Skeletal muscle satellite cell (primary cell): ENCODE data around the gene SSTR5.

Experiments used
- H3K27me3 ChIP-seq: 2 replicates; pipeline ENCODE4 v1.7.0; 2013; ENCODE audit warnings: low read length; ENCODE audit not compliant: control insufficient read depth, insufficient read depth
- H3K36me3 ChIP-seq: 2 replicates; pipeline ENCODE4 v1.7.0; 2013; ENCODE audit warnings: mild to moderate bottlenecking, control low read depth, low read length; ENCODE audit not compliant: insufficient read depth
- H3K4me1 ChIP-seq: 2 replicates; pipeline ENCODE4 v1.7.0; 2013; ENCODE audit warnings: low read length; ENCODE audit not compliant: control insufficient read depth, insufficient read depth
- H3K4me2 ChIP-seq: 2 replicates; pipeline ENCODE4 v1.7.0; 2013; ENCODE audit warnings: mild to moderate bottlenecking, low read length
- H3K4me3 ChIP-seq: 2 replicates; pipeline ENCODE4 v1.7.0; 2013; ENCODE audit warnings: low read length
- H3K9ac ChIP-seq: 2 replicates; pipeline ENCODE4 v1.7.0; 2013; ENCODE audit warnings: mild to moderate bottlenecking, low read depth, low read length, moderate library complexity
- H3K9me3 ChIP-seq: replicated peaks from 2 replicates; pipeline ENCODE4 v1.7.0; 2013; ENCODE audit warnings: mild to moderate bottlenecking, control low read depth, low read length

SSTR5 gene

DNA sequence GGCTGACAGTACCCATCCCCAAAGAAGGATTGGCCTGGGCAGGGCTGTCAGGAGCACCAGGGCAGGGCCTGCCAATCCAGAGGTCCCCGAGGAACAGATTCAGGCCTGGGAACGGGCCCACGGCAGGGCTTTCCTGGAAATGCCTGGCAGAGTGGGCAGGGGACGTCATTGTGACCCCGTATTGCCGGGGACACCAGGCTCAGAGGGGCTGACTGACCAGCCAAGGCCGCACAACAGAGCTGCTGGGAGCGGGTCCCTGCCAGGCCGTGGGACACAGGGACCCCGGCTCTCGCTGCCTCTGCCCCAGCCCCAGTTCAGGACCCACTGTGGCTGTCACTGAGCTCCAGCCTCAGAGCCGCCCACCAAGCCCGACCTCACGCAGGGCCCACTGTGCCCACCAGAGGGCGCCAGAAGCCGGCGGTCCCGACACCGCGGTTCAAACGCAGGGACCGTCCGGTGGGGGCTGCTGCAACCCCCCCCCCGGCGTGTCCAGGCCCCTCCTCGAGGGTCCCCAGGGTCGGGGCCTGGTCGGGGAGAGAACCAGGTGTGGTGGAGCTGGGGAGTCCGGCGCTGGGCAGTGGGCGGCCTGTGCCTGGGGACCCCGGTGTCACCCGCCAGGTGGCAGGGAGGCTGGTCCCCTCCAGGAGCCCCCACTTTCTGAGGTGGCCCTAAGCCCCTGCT is 15.2 kb upstream of the SSTR5 start:
- Histone ChIP-seq H3K9ac (no peak overlapping the region), H3K4me3 (no peak overlapping the region), H3K27me3 (peaks cover 21% of the 10 kb centered on the region), H3K4me2 (no peak overlapping the region), H3K36me3 (no peaks in the 10 kb centered on the region), H3K4me1 (no peaks in the 10 kb centered on the region), H3K9me3 (no peaks in the 10 kb centered on the region)

- H3K4me1 ChIP-seq = no peaks in the 10 kb centered on the region
- peaks cover 14% of the 10 kb centered on the region for H3K27me3 ChIP-seq
- no peak overlapping the region for H3K4me2 ChIP-seq
- no peak overlapping the region for H3K4me3 ChIP-seq
- H3K9me3 ChIP-seq = no peaks in the 10 kb centered on the region
- no peaks in the 10 kb centered on the region for H3K36me3 ChIP-seq
- H3K9ac ChIP-seq = no peak overlapping the region
These were observed 14.3 kb upstream of the SSTR5 start for GRCh38 chr16:1058216-1058615.

- peaks cover 10% of the 10 kb centered on the region for H3K27me3 ChIP-seq
- no peak overlapping the region for H3K4me2 ChIP-seq
- no peaks in the 10 kb centered on the region for H3K36me3 ChIP-seq
- no peaks in the 10 kb centered on the region for H3K4me1 ChIP-seq
- H3K4me3 ChIP-seq = no peak overlapping the region
- H3K9me3 ChIP-seq = no peaks in the 10 kb centered on the region
- H3K9ac ChIP-seq = no peak overlapping the region
These were observed 13.2 kb upstream of the SSTR5 start for GRCh38 chr16:1059310-1059709.

GRCh38 chr16:1060416-1061340 is 11.9 kb upstream of the SSTR5 start:
- Histone ChIP-seq H3K9me3 (no peaks in the 10 kb centered on the region), H3K4me2 (no peak overlapping the region), H3K9ac (no peak overlapping the region), H3K27me3 (peaks cover 19% of the 10 kb centered on the region), H3K36me3 (no peaks in the 10 kb centered on the region), H3K4me3 (no peak overlapping the region), H3K4me1 (no peaks in the 10 kb centered on the region)

GRCh38 chr16:1061769-1062505 is 10.6 kb upstream of the SSTR5 start:
- H3K4me3 ChIP-seq = no peak overlapping the region
- H3K36me3 ChIP-seq = no peaks in the 10 kb centered on the region
- H3K9ac ChIP-seq = no peak overlapping the region
- H3K4me1 ChIP-seq = no peaks in the 10 kb centered on the region
- H3K9me3 ChIP-seq = no peaks in the 10 kb centered on the region
- H3K27me3 ChIP-seq = peaks cover 25% of the 10 kb centered on the region
- no peak overlapping the region for H3K4me2 ChIP-seq

DNA sequence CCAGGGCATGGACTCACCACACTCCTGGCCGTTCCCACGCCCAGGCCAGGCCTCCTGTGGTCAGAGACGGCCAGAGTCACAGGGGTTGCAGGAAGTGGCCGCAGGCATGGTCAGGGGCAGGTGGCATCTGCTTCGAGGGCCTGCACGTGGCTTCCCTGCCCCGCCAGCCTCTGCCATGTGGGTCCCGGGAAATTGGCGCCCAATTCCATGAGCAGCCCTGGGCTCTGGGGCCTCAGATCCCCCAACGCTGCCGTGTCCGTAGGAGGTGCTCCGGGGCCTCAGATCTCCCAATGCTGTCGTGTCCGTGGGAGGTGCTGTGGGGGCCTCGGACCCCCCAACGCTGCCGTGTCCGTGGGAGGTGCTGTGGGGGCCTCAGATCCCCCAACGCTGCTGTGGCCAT is 9.7 kb upstream of the SSTR5 start:
- no peaks in the 10 kb centered on the region for H3K36me3 ChIP-seq
- H3K9me3 ChIP-seq = no peaks in the 10 kb centered on the region
- H3K27me3 ChIP-seq = peaks cover 28% of the 10 kb centered on the region
- H3K4me3 ChIP-seq = no peak overlapping the region
- H3K9ac ChIP-seq = no peak overlapping the region
- no peak overlapping the region for H3K4me2 ChIP-seq
- H3K4me1 ChIP-seq = no peaks in the 10 kb centered on the region

GRCh38 chr16:1063728-1064127 is 8.8 kb upstream of the SSTR5 start:
- H3K4me2 ChIP-seq = no peak overlapping the region
- no peak overlapping the region for H3K4me3 ChIP-seq
- H3K9ac ChIP-seq = no peak overlapping the region
- no peaks in the 10 kb centered on the region for H3K36me3 ChIP-seq
- peaks cover 37% of the 10 kb centered on the region for H3K27me3 ChIP-seq
- no peaks in the 10 kb centered on the region for H3K4me1 ChIP-seq
- no peaks in the 10 kb centered on the region for H3K9me3 ChIP-seq

DNA sequence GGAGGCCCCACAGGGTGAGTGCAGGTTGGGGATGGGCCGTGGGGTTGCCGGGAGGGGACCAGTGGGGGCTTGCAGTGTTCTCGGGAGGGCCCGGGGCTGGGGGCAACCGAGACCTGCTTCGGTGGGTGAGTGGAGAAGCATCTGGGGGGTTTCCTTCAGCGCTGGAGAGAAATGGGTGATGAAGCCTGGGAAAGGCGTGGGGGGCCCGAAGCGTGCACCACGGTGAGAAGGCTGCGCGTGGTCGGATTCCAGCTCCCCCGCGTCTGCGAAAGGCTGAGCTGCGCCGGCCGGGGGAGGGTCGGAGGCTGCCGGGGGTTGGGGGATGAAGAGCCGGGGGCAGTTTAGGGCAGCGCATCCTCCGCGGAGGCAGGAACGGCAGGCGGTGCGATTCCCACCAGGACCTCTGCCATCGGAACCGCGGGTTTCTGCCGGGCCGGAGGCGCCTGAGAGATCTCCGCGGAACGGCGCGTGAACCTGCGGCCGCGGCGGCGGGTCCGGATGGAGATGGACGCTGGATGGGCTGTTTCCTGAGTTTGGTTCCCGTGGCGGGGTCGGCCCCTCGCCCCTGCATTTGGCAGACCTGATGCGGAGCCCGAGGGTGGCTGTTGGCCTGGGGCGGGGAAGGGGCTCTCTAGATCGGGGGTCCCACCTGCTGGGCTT is 6.9 kb upstream of the SSTR5 start:
- H3K4me3 ChIP-seq = no peak overlapping the region
- no peak overlapping the region for H3K9ac ChIP-seq
- no peaks in the 10 kb centered on the region for H3K36me3 ChIP-seq
- peaks cover 48% of the 10 kb centered on the region for H3K27me3 ChIP-seq
- H3K9me3 ChIP-seq = no peaks in the 10 kb centered on the region
- H3K4me1 ChIP-seq = no peaks in the 10 kb centered on the region
- H3K4me2 ChIP-seq = no peak overlapping the region

- H3K4me3 ChIP-seq = no peak overlapping the region
- H3K27me3 ChIP-seq = peaks cover 56% of the 10 kb centered on the region
- H3K9me3 ChIP-seq = no peaks in the 10 kb centered on the region
- no peak overlapping the region for H3K4me2 ChIP-seq
- H3K36me3 ChIP-seq = no peaks in the 10 kb centered on the region
- no peak overlapping the region for H3K9ac ChIP-seq
- no peaks in the 10 kb centered on the region for H3K4me1 ChIP-seq
These were observed 5.9 kb upstream of the SSTR5 start for GRCh38 chr16:1066584-1067172.

DNA sequence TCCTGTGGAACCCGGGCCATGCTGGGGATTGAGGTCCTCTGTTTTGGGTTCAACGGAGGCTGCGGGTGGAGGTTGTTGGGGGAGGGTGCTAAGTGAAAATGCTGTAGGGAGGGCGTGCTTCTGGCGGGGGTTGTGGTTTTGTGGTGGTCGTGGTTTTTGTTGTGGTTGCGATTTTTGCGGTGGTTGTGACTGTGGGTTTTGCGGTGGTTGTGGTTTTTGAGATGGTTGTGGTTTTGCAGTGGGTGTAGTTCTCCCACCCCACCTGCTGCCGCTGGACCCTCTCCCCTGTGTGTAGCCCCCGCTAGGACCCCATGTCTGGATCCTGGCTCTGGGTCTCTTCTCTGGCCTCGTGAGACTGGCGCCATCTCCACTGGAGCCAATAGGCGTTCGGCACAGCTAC is 4.9 kb upstream of the SSTR5 start:
- H3K4me3 ChIP-seq = no peak overlapping the region
- H3K27me3 ChIP-seq = peaks cover 64% of the 10 kb centered on the region

DNA sequence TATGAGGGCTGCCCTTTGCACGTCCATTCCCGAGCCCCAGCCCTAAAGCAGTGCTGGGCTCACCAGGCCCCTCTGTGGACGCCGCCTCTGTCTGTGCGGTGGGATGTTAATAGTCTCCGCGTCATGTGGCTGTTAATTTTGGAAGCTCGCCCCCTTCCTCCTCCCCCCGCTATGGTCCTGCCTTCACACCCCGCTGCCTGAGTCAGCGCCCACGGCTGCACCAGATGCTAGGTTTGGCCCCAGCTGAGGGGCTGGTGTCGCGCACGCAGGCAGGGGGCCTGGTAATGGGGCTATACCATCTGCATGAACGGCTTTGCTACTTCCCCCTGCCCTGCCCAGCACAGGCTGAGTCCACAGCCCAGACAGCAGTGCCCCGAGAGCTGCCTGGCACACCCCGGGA is 4.1 kb upstream of the SSTR5 start:
- no peaks in the 10 kb centered on the region for H3K4me1 ChIP-seq
- H3K27me3 ChIP-seq = peaks cover 66% of the 10 kb centered on the region
- H3K4me3 ChIP-seq = no peak overlapping the region
- H3K4me2 ChIP-seq = no peak overlapping the region
- no peak overlapping the region for H3K9ac ChIP-seq
- H3K9me3 ChIP-seq = no peaks in the 10 kb centered on the region
- no peaks in the 10 kb centered on the region for H3K36me3 ChIP-seq

More for the DNA sequence above, 4.9 kb upstream of the SSTR5 start:
- Histone ChIP-seq H3K9ac (no peak overlapping the region), H3K36me3 (no peaks in the 10 kb centered on the region), H3K9me3 (no peaks in the 10 kb centered on the region), H3K4me1 (no peaks in the 10 kb centered on the region), H3K4me2 (no peak overlapping the region)
